ENCODE data around the gene ANO10.
"Not testable (repeated sequence)": the region's sequence is repeated elsewhere in the genome, so short reads cannot be mapped to it uniquely, and the experiment has no call there.

- TF ChIP-seq, protein P1, sequence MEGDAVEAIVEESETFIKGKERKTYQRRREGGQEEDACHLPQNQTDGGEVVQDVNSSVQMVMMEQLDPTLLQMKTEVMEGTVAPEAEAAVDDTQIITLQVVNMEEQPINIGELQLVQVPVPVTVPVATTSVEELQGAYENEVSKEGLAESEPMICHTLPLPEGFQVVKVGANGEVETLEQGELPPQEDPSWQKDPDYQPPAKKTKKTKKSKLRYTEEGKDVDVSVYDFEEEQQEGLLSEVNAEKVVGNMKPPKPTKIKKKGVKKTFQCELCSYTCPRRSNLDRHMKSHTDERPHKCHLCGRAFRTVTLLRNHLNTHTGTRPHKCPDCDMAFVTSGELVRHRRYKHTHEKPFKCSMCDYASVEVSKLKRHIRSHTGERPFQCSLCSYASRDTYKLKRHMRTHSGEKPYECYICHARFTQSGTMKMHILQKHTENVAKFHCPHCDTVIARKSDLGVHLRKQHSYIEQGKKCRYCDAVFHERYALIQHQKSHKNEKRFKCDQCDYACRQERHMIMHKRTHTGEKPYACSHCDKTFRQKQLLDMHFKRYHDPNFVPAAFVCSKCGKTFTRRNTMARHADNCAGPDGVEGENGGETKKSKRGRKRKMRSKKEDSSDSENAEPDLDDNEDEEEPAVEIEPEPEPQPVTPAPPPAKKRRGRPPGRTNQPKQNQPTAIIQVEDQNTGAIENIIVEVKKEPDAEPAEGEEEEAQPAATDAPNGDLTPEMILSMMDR (IDR thresholded peaks at IDR 0.05; ENCODE audit: extremely low read depth in 1 of 2, insufficient read depth in 1 of 2, low read depth in 1 of 2, low read length in 2 of 2) = not testable (repeated sequence)
- not testable (repeated sequence) for TF ChIP-seq POLR2AphosphoS5 (IDR thresholded peaks at IDR 0.05; ENCODE audit: insufficient read depth, low read depth, low read length); POLR2A (IDR thresholded peaks at IDR 0.05; ENCODE audit: low read depth, low read length); EZH2 (IDR thresholded peaks at IDR 0.05; ENCODE audit: borderline replicate concordance, low read depth, low read length, severe bottlenecking)
These were observed 21.9 kb downstream of the ANO10 start for GRCh38 chr3:43599959-43600358.
